BJ (cell line): Measurements from ENCODE around the gene ATP2C1. TPM values are rescaled to one million over a fixed set of nuclear protein-coding genes. Genes with fewer than 3 reads are reported as not detected.
A peak's percentile ranks its signal among the peaks of the same experiment; 100 is the strongest.

Experiments
- CTCF ChIA-PET: fragments of 350-600 bp; formaldehyde crosslinking; extraction: SDS; loops from one replicate; lab custom pipeline; 2021; ENCODE audit warnings: antibody characterized with exemption, inconsistent platforms; lab: Yijun Ruan, JAX
- POLR2A ChIA-PET: fragments of 300-600 bp; sonication (Branson Sonifier 250); formaldehyde crosslinking; extraction: SDS; loops from one replicate; lab custom pipeline; 2021; ENCODE audit warnings: antibody characterized with exemption; lab: Charles Lee
- DNase-seq: peaks from one replicate; pipeline ENCODE4 v3.0.0-alpha.2; 2011; ENCODE audit warnings: low read depth
- H3K27me3 ChIP-seq: 2 replicates; pipeline ENCODE4 v1.6.0; 2011; ENCODE audit warnings: low read length; ENCODE audit not compliant: control insufficient read depth, insufficient read depth
- H3K36me3 ChIP-seq: 2 replicates; pipeline ENCODE4 v1.5.1; 2011; ENCODE audit warnings: low read length; ENCODE audit not compliant: control insufficient read depth, insufficient read depth
- H3K4me3 ChIP-seq: 2 replicates; pipeline ENCODE4 v1.5.1; 2011; ENCODE audit warnings: low read depth, mild to moderate bottlenecking, control low read depth, low read length
- CTCF ChIP-seq: IDR thresholded peaks from 2 replicates; pipeline ENCODE4 v1.5.1; 2011; ENCODE audit warnings: low read depth, mild to moderate bottlenecking, control low read depth, inconsistent platforms, low read length, moderate library complexity; ENCODE audit not compliant: insufficient read depth
- polyA minus RNA-seq: library from RNA; depleted of rRNA, polyadenylated mRNA; stranded (reverse); fragments of >200 nt; gene quantifications from 2 replicates; pipeline ENCODE4 v1.2.3, GENCODE V29; 2011; rRNA and poly(A)+ RNA removed
- polyA plus RNA-seq: library from polyadenylated mRNA; depleted of rRNA; stranded (reverse); fragments of >200 nt; gene quantifications from 2 replicates; pipeline ENCODE4 v1.2.3, GENCODE V29; 2011; rRNA removed

ATP2C1 gene
- polyA plus RNA-seq (42.9 and 105 TPM in 2 replicates), polyA minus RNA-seq (51.8 and 54.2 TPM in 2 replicates)

- Histone ChIP-seq H3K36me3 (no peaks in the 10 kb centered on the region), H3K4me3 (peak within 1 kb of the TSS; percentile 66), H3K27me3 (no peaks in the 10 kb centered on the region)
- CTCF ChIA-PET: interaction anchor here (0.6 to 2.3 kb wide), 33 partner anchors 8 to 697 kb away, joined by 3 to 9 read pairs (median 3); partner anchors contain the start of gene PIK3R4
- POLR2A ChIA-PET: no interaction called here
- no peak for TF ChIP-seq CTCF
- DNase-seq: peak; percentile 77
Observed at GRCh38 chr3:130893376-130894129, at the start of gene ATP2C1. TSS of gene ATP2C1 (plus strand) at chr3:130894084. CDS start at chr3:130894770, 686 bp downstream.

GRCh38 chr3:130844462-130844861 lies 49.4 kb upstream of the ATP2C1 start:
- no peak for TF ChIP-seq CTCF
- CTCF ChIA-PET: no interaction called here

GRCh38 chr3:130846181-130846580 lies 47.7 kb upstream of the ATP2C1 start:
- Histone ChIP-seq H3K36me3 (no peaks in the 10 kb centered on the region), H3K27me3 (peaks cover 3% of the 10 kb centered on the region; the same call in 1 of the 2 replicates), H3K4me3 (no peak overlapping the region)
- no peak for DNase-seq
- ChIA-PET POLR2A (no interaction called here), CTCF (no interaction called here)
- TF ChIP-seq CTCF: no peak

More at GRCh38 chr3:130844462-130844861, 49.4 kb upstream of the ATP2C1 start:
- no peak for DNase-seq
- no peaks in the 10 kb centered on the region for H3K36me3 ChIP-seq
- H3K27me3 ChIP-seq: no peaks in the 10 kb centered on the region
- no peak overlapping the region for H3K4me3 ChIP-seq
- POLR2A ChIA-PET: no interaction called here

GRCh38 chr3:130849091-130849552 lies 44.8 kb upstream of the ATP2C1 start:
- ChIA-PET POLR2A (no interaction called here), CTCF (no interaction called here)
- Histone ChIP-seq H3K4me3 (no peak overlapping the region), H3K27me3 (peaks cover 3% of the 10 kb centered on the region; the same call in 1 of the 2 replicates), H3K36me3 (no peaks in the 10 kb centered on the region)
- no peak for TF ChIP-seq CTCF
- DNase-seq: no peak

- DNase-seq: no peak
- Histone ChIP-seq H3K4me3 (no peak overlapping the region), H3K36me3 (no peaks in the 10 kb centered on the region), H3K27me3 (peaks cover 3% of the 10 kb centered on the region; the same call in 1 of the 2 replicates)
- ChIA-PET POLR2A (interaction anchor here (0.7 kb wide), 1 partner anchor 99 kb away, joined by 3 read pairs; no protein-coding TSS in a partner anchor), CTCF (no interaction called here)
- no peak for TF ChIP-seq CTCF
Observed at GRCh38 chr3:130850044-130850797, 43.7 kb upstream of the ATP2C1 start.
